ENCODE measurements around the gene PGM3. TPM values are rescaled to one million over a fixed set of nuclear protein-coding genes. Genes with fewer than 3 reads are reported as not detected.

PGM3 gene
- polyA plus RNA-seq, 3 donors = 4.0 to 4.8 (median 4.6) TPM

GRCh38 chr6:83132121-83132520 lies 60.9 kb downstream of the PGM3 start:
- H2AFZ ChIP-seq (ENCODE audit: insufficient read depth, low read depth, low read length, poor library complexity, severe bottlenecking) = no peak overlapping the region
- Mint-ChIP-seq H3K4me1 (peaks cover 5% of the 10 kb centered on the region), H3K9me3 (no peaks in the 10 kb centered on the region), H3K27ac (peak overlapping the region in 1 of 7 donors; percentile 42), H3K4me3 (no peak overlapping the region), H3K36me3 (peaks cover 62 to 64% of the 10 kb centered on the region in 2 donors), H3K27me3 (ENCODE audit: low read depth in 3 of 3) (no peaks in the 10 kb centered on the region)
- no peak overlapping the region for H3K9ac ChIP-seq (ENCODE audit: insufficient read depth, low read length, poor library complexity, severe bottlenecking)
- intact Hi-C loops (cut with micrococcal nuclease) = no loop called here
- H3K4me1 ChIP-seq (ENCODE audit: control insufficient read depth in 1 of 2, insufficient read depth in 2 of 2, low read length in 2 of 2) = no peaks in the 10 kb centered on the region
- TF ChIP-seq, protein P1, sequence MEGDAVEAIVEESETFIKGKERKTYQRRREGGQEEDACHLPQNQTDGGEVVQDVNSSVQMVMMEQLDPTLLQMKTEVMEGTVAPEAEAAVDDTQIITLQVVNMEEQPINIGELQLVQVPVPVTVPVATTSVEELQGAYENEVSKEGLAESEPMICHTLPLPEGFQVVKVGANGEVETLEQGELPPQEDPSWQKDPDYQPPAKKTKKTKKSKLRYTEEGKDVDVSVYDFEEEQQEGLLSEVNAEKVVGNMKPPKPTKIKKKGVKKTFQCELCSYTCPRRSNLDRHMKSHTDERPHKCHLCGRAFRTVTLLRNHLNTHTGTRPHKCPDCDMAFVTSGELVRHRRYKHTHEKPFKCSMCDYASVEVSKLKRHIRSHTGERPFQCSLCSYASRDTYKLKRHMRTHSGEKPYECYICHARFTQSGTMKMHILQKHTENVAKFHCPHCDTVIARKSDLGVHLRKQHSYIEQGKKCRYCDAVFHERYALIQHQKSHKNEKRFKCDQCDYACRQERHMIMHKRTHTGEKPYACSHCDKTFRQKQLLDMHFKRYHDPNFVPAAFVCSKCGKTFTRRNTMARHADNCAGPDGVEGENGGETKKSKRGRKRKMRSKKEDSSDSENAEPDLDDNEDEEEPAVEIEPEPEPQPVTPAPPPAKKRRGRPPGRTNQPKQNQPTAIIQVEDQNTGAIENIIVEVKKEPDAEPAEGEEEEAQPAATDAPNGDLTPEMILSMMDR (IDR thresholded peaks at IDR 0.05) = no peak
- no peaks in the 10 kb centered on the region for H4K20me1 ChIP-seq (ENCODE audit: insufficient read depth, low read length)
- no peak for DNase-seq
- WGBS (ENCODE audit: insufficient coverage) = no CpG with 5 or more reads among the region's 3 CpGs
- H3K27me3 ChIP-seq (ENCODE audit: control insufficient read depth in 2 of 2, insufficient read depth in 2 of 2, low read length in 2 of 2) = no peaks in the 10 kb centered on the region
- H3K79me2 ChIP-seq (ENCODE audit: insufficient read depth, low read length) = no peaks in the 10 kb centered on the region
- peaks cover 75 to 96% of the 10 kb centered on the region in 2 donors for H3K36me3 ChIP-seq (replicated peaks in 1 of 2; ENCODE audit: control insufficient read depth in 1 of 2, insufficient read depth in 2 of 2, low read length in 2 of 2)
- no peak overlapping the region for H3K27ac ChIP-seq (ENCODE audit: low read depth in 1 of 2, low read length in 2 of 2)
- no peak overlapping the region for H3K4me3 ChIP-seq (replicated peaks in 1 of 3; ENCODE audit: low read depth in 2 of 3, low read length in 3 of 3)
- no peak overlapping the region for H3K4me2 ChIP-seq (replicated peaks; ENCODE audit: extremely low read depth, low read length, poor library complexity, severe bottlenecking)
- H3K9me3 ChIP-seq (replicated peaks in 1 of 2; ENCODE audit: control insufficient read depth in 1 of 2, insufficient read depth in 1 of 2, low read length in 2 of 2) = no peaks in the 10 kb centered on the region

DNA sequence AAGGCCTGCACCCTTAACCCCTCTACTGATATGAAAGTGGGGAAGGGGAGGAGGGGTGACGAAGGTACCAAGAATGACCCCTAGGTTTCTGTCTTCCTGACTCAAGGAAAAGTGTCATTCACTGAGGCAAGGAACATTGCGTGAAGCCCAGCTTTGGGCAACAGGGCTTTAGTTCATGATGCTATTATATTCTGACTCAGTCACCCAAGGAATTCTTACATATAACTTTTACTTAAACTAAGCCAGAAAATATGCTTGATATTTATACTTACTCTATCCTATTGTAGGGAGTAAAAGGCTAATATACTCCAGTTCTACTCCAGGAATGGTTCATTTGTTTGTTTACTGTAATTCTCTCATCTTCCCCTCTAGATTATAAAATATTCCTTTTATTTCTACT lies 65.1 kb downstream of the PGM3 start:
- H3K27ac ChIP-seq (ENCODE audit: low read depth in 1 of 2, low read length in 2 of 2) = no peak overlapping the region
- Mint-ChIP-seq H3K4me3 (no peak overlapping the region), H3K36me3 (peaks cover 76 to 82% of the 10 kb centered on the region in 2 donors), H3K4me1 (peaks cover 5% of the 10 kb centered on the region), H3K27ac (no peak overlapping the region), H3K9me3 (no peaks in the 10 kb centered on the region), H3K27me3 (ENCODE audit: low read depth in 3 of 3) (no peaks in the 10 kb centered on the region)
- peaks cover 77 to 97% of the 10 kb centered on the region in 2 donors for H3K36me3 ChIP-seq (replicated peaks in 1 of 2; ENCODE audit: control insufficient read depth in 1 of 2, insufficient read depth in 2 of 2, low read length in 2 of 2)
- H3K4me1 ChIP-seq (ENCODE audit: control insufficient read depth in 1 of 2, insufficient read depth in 2 of 2, low read length in 2 of 2) = no peaks in the 10 kb centered on the region
- no CpG with 5 or more reads among the region's 2 CpGs for WGBS (ENCODE audit: insufficient coverage)
- H3K9ac ChIP-seq (ENCODE audit: insufficient read depth, low read length, poor library complexity, severe bottlenecking) = no peak overlapping the region
- intact Hi-C loops (cut with micrococcal nuclease) = no loop called here
- no peaks in the 10 kb centered on the region for H3K9me3 ChIP-seq (replicated peaks in 1 of 2; ENCODE audit: control insufficient read depth in 1 of 2, insufficient read depth in 1 of 2, low read length in 2 of 2)
- H2AFZ ChIP-seq (ENCODE audit: insufficient read depth, low read depth, low read length, poor library complexity, severe bottlenecking) = no peak overlapping the region
- no peaks in the 10 kb centered on the region for H4K20me1 ChIP-seq (ENCODE audit: insufficient read depth, low read length)
- TF ChIP-seq, protein P1 (IDR thresholded peaks at IDR 0.05) = no peak
- H3K27me3 ChIP-seq (ENCODE audit: control insufficient read depth in 2 of 2, insufficient read depth in 2 of 2, low read length in 2 of 2) = no peaks in the 10 kb centered on the region
- H3K4me2 ChIP-seq (replicated peaks; ENCODE audit: extremely low read depth, low read length, poor library complexity, severe bottlenecking) = no peak overlapping the region
- DNase-seq = no peak
- H3K4me3 ChIP-seq (replicated peaks in 1 of 3; ENCODE audit: low read depth in 2 of 3, low read length in 3 of 3) = no peak overlapping the region
- H3K79me2 ChIP-seq (ENCODE audit: insufficient read depth, low read length) = no peaks in the 10 kb centered on the region

All from CD14-positive monocyte (primary cell).